Activated CD4-positive, alpha-beta T cell treated with anti-CD3 and anti-CD28 coated beads for 1 hour (primary cell): Measurements from ENCODE around the gene PAF1.
A peak's percentile ranks its signal among the peaks of the same experiment; 100 is the strongest.

Experiments
- DNase-seq: peaks from one replicate; pipeline ENCODE4 v3.0.0-alpha.2; 2020

The PAF1 gene

DNA sequence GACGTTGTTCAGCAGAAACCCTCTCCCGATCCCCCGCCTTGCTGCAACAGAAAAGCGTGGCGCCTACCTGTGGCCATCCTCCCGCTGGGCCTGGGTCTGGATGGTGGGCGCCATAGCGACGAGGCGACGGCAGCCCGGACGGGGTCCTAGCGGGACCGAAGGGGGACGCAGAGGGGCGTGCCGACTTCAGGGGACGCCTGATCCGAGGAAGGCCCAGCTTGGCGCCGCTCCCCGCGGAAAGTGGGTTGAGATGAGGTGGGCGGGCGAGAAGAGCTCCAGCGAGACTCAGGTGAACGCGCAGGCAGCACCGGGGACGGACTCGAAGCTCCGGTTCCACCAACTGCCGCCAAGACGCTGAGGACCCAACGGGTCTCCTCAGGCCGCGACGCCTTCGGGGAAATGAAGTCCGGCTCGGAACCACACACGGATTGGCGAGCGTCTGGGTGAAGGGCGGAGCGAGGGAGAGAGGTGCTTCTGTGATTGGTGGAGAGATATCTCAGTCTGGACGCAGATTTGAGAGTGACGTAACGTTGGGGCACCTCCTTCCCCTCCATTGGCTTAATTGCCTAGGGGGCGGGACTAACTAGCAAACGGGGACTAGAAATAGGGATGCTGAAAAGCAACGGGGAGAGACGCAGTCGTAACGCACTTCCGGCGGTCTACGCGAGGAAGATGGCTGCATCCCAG is at the start of gene PAF1, which contains the start of gene MED29:
TSS of gene PAF1 (minus strand) at position 356 of the 687 bp plus-strand sequence. CDS start at position 114, 242 bp downstream.
TSS of gene MED29 (plus strand) at position 628 of the 687 bp plus-strand sequence. CDS start at position 673, 45 bp downstream.
- peak; percentile 94 for DNase-seq

DNA sequence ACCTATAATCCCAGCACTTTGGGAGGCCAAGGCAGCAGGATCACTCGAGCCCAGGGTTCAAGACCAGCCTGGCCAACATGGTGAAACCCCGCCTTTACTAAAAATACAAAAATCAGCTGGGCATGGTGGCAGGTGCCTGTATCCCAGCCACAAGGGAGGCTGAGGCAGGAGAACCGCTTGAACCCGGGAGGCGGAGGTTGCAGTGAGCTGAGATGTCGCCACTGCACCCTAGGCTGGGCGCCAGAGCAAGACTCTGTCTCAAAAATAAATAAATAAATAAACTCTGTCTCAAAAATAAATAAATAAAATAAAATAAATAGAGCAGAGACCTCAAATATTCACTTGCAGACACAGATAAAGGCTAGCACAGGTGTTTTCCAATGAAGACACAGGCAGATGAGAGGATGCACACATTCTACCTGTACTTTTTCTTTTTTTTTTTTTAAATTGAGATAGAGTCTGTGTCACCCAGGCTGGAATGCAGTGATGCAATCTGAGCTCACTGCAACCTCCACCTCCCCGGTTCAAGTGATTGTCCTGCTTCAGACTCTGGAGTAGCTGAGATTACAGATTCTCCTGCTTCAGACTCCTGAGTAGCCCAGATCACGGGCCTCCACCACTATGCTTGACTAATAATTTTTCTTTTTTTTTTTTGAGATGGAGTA is 47.5 kb upstream of the PAF1 start:
- no peak for DNase-seq

DNA sequence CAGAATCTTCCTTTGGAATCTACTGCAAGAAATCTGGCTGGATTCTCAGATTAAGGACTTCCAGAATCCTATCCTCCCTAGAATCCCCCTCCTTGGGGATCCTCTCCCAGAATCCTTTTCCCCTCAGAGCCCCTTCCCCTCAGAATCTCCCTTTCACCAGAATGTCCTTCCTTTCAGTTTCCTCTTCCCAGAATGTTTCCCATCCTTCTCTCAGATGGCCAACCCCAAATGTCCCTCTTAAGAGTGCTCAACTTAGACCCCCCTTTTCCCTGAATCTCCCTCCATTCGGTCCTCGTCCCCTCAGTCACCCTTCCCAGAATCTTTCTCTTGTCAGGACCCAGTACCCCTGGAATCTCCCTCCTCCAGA is 45.4 kb upstream of the PAF1 start:
- no peak for DNase-seq

DNA sequence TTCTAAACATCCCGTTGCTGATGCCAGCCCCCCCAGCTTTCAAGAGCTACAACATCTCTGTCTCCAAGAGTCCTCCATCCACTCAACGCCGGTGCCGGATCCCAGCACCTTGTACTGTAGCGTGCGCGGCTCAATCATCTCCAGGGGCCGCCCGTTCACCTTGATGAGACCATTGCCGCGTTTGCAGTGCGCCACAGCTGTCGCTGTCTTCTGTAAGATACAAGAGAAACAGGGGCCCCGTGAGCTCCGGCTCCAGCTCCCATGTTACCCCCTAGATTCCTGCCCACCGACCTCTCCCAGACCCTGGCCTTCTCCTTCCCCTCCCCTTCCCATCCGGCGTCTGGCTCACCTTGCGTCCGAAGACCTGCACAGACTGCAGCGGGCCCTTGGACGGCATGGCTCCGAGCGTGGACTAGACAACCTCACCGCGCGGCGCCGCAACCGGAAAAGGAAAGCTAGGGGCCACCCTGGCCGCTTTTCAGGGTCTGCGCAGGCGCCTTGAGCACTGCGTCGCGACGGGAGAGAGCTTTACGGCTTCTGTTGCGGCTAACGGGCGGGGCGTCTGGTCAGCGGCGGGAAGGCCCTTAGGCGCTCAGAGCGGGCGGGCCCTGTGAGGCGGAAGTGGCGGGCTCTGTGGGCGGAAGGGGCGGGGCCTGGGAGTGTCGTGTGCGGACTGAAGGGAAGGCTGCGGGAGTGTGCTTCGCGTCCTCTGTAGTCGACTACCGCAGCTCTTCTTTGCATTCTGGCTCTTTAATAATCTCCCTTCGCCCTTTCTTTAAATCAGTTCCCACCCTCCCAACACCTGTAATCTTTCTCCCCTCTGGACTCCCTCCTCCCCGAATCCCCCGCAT is 44.8 kb upstream of the PAF1 start, which contains the start of gene RPS16:
TSS of gene RPS16 (minus strand) at position 451 of the 851 bp plus-strand sequence. CDS start at position 397, 54 bp downstream.
- DNase-seq, result peak; percentile 99

DNA sequence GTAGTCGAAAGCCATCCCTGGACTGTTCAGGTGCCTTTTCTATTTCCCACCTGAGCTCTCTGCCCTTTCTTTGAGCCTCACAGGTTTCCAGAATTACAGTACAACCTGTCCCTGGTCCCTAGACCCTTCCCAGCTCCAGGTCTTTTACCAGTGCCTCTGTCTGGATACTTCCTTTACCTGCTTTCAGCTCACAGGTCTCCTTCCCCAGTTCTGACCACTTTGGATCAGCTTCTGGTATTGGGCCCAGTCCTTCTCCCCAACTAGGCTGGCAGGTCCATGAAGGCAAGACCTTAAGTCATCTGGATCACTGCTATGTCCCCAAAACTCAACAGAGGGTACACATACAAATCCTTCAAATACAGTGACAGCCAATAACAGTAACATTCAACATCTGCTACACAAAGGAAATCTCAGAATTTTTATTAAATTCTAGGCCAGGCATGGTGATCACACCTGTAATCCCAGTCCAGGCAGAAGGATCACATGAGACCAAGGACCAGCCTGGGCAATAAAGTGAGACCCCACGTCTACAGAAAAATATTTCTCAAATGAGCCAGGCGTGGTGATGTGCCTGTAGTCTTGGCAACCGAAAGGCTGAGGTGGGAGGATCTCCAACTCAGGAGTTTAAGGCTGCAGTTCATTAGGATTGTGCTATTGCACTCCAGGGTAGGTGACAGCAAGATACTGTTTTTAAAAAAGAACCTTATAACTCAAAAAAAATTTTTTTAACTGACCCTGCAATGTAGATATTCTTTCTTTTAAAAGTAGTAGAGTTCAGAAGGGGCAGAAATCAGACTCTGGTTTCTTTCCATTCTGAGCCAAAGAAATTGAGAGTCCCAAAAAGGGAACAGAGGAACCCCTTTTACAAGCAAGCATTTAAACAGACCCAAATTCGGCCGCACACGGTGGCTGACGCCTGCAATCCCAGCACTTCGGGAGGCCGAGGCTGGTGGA is 43.5 kb upstream of the PAF1 start:
- no peak for DNase-seq

DNA sequence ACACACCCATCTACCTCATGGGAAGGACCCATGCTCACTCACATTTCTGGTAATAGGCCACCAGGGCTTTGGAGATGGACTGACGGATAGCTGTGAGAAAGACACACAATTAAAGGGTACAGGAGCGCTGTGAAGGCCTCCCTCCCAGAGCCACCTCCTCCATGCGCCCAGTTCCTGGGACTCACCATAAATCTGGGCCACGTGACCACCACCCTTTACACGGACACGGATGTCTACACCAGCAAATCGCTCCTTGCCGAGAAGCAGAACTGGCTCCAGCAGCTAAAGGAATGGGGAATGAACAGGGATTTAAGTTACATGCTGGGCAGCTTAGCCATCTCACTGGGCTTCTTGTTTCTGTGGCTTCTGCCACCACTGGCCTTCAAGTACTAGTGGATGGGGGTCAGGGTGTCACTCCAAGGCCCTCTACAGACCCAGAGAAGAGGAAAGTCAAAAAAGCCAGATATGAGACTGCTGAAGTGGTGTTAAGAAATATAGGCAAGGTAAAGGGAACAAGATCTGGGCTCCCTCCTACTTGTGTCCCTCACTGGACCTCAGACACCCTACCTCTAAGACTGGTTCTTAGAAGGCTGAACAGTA is 42.7 kb upstream of the PAF1 start:
- no peak for DNase-seq

DNA sequence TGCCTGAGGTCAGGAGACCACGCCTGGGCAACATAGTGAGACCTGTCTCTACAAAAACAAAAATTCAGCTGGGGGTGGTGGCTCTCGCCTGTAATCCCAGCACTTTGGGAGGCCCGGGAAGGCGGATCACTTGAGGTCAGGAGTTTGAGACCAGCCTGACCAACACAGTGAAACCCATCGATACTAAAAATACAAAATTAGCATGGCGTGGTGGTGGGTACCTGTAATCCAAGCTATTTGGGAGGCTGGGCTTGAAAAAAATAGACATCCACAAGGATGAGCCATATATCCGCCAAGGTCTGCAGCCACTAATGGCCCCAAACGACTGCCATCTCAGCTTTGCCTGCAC is 41.7 kb upstream of the PAF1 start:
- DNase-seq, result no peak

DNA sequence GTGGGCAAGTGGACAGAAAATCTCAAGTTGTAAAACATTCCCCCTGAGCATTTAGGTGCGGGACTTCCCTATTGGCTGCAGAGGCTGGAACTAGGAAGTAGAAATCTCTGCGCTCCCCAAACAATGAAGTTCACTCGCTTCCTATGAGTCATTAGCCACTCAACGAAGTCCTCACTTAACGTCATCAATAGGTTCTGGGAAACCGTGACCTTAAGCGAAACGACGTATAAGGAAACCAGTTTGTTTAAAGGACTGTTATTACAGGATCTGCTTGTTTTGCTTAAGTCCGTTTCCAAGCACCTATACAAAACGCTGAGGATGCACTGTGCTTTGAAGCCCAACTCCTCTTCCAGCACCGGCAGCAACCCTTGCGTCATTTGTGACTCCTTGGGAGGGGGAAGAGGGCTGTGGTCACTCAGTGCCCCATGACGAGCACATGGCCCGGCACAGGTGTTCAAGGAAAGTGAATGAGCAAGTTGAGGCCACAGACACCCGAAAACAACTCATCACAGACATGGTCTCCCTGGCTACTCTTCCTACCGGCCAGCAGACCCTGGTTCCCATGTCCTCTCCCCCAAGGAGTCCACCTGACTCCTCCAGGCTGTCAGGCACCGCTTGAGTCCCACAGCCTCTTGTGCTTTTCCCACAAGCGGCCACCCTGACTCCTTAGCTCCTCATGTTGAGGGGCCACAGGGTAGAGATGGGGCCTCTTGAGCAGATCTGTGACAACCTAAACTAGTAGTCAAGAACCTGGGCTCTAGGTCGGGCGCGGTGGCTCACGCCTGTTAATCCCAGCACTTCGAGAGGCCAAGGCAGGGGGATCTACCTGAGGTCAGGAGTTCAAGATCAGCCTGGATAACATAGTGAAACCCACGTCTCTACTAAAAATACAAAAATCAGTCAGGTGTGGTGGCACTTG is 40.0 kb upstream of the PAF1 start:
- no peak for DNase-seq

DNA sequence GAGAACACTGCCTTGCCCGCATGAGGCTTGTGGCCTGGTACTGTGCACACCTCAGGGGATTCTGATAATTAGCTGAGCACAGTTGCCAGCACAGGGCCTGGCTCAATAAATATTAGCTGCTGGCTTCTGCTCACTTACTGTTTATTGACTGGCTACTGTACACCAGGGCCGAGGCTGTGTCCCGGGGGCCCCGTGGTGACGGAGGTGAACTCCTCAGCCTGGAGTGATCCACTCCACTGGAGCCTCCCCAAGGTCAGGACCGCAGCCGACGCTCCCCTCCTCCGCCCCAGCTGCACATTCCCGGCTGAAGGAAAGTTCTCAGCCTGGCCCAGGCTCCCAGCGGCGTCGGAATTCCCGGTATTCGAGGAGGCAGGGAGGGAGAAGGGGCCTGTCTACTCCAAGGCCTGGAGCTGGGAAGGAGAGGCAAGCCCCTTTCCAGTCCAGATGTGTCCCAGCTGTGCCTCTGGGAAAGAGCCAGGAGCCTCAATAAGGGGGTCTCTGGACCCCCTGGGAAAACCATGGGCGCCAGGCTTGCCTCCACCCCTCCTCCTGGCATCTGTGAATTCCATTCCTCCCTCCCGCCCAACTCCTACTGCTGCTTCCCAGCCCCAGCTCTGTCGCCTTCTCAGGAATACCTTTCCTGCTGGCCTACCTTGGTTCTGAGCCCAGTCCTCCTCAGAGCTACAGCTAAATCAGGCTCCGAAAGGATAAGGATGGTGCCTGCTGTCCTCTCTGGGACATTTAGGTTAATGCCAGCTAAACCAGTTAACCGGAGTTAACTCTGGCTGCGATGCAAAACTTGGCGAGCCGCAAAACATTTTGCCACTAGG is 37.6 kb upstream of the PAF1 start:
- DNase-seq, result no peak

DNA sequence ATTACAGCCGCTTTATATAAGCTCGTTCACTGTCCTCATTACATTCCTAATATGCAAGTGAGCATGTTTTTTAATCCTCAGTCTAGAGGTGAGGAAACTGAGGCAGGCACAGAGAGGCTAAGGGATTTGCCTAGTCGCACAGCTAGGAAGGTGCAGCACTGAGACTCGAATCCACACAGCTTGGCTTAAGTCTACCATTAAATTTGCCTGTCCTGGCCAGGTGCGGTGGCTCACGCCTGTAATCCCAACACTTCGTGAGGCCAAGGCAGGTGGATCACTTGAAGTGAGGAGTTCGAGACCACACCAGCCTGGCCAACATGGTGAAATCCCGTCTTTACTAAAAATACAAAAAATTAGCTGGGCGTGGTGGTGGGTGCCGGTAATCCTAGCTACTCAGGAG is 36.8 kb upstream of the PAF1 start:
- no peak for DNase-seq

DNA sequence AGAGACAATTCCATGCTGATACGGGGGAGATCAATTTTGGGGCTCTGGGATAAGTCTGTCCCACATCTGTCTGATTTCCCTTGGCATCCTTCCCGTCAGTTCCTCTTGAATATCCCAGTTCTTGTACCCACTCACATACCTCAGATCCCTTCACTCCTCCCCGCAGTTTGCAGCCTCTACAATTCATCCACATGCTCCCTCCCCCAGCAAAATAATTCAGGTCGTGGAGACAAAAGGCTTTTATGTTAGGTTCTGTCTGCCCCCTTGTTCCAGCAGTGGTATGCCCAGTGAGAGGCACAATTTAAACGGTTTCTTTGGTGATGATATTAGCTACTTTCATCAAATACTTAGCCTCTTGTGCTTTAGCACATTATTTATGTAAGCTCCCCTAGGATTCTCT is 35.3 kb upstream of the PAF1 start:
- no peak for DNase-seq

DNA sequence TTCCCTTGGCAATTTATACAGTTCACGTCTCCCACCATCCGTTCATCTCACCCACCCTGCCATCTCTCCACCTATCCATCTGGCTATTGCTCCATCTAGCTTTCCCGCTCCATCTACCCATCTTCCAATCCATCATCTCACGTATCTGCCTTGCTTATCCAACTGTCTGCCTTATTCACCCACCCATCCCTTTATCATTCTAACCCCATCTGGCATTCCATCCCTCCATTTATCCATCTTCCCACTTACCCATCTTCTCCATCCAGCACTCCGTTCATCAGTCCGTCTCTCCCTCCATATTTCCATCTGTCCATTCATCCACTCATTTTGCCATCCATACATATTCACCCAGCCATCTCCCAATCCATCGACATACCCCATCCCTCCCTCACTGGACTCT is 34.8 kb upstream of the PAF1 start:
- no peak for DNase-seq

DNA sequence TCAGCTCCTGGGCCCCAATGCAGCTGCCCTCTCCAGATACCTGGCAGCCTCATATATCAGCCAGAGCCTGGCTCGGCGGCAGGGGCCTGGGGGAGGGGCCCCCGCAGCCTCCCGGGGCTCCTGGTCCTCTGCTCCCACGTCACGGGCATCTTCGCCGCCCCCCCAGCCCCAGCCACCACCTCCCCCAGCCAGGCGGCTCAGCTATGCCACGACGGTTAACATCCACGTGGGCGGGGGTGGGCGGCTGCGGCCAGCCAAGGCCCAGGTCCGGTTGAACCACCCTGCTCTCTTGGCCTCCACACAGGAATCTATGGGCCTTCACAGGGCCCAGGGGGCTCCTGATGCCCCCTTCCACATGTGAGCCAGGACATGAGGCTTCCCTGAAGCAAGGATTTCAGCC is 34.0 kb upstream of the PAF1 start:
- DNase-seq, result no peak

DNA sequence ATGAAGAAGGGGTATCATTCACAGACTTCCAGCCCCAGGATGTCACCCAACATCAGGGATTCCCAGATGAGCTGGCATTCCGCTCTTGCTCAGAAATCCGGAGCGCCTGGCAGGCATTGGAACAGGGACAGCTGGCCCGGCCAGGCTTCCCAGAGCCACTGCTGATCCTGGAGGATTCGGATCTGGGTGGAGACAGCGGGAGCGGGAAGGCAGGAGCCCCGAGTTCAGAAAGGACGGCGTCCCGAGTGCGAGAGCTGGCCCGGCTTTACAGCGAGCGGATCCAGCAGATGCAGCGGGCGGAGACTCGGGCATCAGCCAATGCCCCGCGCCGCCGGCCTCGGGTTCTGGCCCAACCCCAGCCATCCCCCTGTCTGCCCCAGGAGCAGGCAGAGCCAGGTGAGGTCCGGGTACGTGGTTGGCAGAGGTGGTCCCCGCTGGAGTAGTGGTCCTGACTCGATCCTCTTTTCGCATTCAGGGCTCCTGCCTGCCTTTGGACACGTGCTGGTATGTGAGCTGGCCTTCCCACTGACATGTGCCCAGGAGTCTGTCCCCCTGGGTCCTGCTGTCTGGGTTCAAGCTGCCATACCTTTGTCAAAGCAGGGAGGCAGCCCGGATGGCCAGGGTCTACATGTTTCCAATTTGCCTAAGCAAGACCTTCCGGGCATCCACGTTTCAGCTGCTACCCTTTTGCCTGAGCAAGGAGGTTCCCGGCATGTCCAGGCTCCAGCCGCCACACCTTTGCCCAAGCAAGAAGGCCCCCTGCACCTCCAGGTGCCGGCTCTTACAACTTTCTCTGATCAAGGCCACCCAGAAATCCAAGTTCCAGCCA is 32.6 kb upstream of the PAF1 start:
- DNase-seq, result no peak

DNA sequence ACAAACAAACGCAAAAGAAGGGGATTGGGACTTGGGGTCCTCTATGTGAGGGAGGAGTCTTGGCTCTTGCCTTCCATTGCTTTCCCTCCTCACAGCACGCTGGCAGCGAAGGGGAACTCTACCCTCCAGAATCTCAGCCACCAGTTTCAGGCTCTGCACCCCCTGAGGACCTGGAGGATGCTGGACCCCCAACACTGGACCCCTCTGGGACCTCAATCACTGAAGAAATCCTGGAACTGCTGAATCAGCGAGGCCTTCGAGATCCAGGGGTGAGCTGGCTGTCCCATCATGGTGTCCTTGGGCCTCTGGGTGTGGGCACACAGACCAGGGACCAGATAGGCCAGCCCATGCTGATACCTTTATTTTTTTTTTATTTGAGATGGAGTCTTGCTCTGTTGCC is 31.1 kb upstream of the PAF1 start:
- no peak for DNase-seq

DNA sequence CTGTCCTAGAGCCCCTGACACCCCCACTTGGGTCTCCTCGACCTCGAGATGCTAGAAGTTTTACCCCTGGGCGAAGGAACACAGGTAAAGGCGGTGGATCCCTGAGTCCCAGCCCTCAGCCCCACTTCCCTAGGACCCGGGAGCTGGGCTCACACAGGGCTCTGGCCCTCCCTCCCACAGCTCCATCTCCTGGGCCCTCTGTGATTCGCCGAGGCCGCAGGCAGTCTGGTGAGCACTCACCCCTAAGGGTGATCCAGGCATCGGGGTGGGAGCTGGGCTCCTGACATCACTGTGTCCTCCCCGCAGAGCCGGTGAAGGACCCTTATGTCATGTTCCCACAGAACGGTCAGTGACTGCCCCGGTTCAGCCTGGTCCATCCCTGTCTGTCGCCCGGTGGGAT is 29.9 kb upstream of the PAF1 start:
- DNase-seq, result no peak

DNA sequence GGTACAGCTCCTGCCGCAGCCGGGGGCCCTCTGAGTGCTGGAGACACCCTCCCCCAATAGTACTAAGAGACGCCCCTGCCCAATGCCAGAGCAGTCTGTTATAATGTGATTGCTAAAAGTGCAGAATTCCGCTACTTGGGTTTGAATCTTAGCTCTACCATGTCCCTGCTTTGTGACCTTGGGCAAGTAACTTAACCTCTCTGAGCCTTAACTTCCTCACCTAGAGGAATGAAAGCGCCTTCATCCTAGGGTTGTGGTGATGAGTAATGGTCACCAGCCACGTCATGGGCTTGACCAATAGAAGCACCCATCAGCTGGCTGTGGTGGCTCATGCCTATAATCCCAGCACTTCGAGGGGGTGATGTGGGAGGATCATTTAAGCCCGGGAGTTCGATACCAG is 28.1 kb upstream of the PAF1 start:
- DNase-seq, result no peak

DNA sequence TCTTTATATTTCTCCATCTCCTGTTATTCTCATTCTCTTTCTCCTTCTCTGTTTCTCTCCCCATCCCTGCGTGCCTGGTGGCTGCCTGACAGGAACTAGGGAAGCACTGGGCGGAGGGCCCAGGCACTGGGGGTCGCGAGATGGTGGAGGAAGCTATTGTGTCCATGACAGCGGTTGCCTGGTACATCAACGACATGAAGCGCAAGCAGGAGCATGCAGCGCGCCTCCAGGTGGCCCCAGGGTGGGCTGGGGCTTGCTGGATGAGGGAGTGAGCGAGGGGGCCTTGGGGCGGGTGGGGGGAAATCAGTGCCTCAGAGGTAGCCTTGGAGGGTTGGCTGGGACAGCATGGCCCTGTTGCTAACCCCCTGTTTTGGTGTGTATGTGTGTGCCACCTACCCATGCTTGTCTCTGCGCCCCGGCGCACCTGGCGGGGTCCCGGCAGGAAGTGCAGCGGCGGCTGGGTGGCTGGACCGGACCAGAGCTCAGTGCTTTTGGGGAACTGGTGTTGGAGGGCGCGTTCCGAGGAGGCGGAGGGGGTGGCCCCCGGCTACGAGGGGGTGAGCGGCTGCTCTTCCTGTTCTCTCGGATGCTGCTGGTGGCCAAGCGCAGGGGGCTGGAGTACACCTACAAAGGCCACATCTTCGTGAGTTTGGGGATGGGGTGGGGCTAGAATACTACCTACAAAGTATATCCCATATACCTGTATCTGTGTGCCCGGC is 26.7 kb upstream of the PAF1 start:
- no peak for DNase-seq
